ENCODE data around the gene ZNF677. TPM values are rescaled to one million over a fixed set of nuclear protein-coding genes. Genes with fewer than 3 reads are reported as not detected.
A peak's percentile ranks its signal among the peaks of the same experiment; 100 is the strongest.

The ZNF677 gene
- total and polyA plus RNA-seq, 10 of the 15 experiments (the other 5 are each of a cell fraction or from before 2014, with no cell fraction given): 0.07 to 0.68 (median 0.16) TPM; not detected in 6

- SMC1A ChIA-PET (ENCODE audit: uncharacterized antibody, unreplicated experiment): no interaction called here
- DNase-seq (ENCODE audit: low read depth, low spot score) (no peak), ATAC-seq (no peak), FAIRE-seq (no peak)
- in situ Hi-C loops (cut with MboI) (no loop called here), intact Hi-C loops (cut with micrococcal nuclease; ENCODE audit: unreplicated experiment) (no loop called here)
- H4K20me1 ChIP-seq (ENCODE audit: control insufficient read depth, insufficient read depth): no peaks in the 10 kb centered on the region
- H3K79me2 ChIP-seq (ENCODE audit: control insufficient read depth, insufficient read depth, low read length): no peaks in the 10 kb centered on the region
- no peak overlapping the region for H2AFZ ChIP-seq (ENCODE audit: control insufficient read depth, low read depth, low read length)
- 29% methylated on average over 7 of the region's 7 CpGs for WGBS (ENCODE audit: insufficient coverage, insufficient replicate concordance, low lambda C conversion rate, missing lambda C conversion rate)
- RAD21 ChIA-PET (ENCODE audit: unreplicated experiment): no interaction called here
- no peak overlapping the region for H3K4me3 ChIP-seq
- no TSS peak for BruUV-seq (replicated peaks)
- H3K4me1 ChIP-seq (ENCODE audit: control insufficient read depth, insufficient read depth, low read length): no peaks in the 10 kb centered on the region
- H3K36me3 ChIP-seq (ENCODE audit: control insufficient read depth in 2 of 2, insufficient read depth in 2 of 2, low read length in 1 of 2): no peaks in the 10 kb centered on the region
- H3K27ac ChIP-seq (ENCODE audit: control insufficient read depth, insufficient read depth): no peak overlapping the region
- TF ChIP-seq, protein P1, sequence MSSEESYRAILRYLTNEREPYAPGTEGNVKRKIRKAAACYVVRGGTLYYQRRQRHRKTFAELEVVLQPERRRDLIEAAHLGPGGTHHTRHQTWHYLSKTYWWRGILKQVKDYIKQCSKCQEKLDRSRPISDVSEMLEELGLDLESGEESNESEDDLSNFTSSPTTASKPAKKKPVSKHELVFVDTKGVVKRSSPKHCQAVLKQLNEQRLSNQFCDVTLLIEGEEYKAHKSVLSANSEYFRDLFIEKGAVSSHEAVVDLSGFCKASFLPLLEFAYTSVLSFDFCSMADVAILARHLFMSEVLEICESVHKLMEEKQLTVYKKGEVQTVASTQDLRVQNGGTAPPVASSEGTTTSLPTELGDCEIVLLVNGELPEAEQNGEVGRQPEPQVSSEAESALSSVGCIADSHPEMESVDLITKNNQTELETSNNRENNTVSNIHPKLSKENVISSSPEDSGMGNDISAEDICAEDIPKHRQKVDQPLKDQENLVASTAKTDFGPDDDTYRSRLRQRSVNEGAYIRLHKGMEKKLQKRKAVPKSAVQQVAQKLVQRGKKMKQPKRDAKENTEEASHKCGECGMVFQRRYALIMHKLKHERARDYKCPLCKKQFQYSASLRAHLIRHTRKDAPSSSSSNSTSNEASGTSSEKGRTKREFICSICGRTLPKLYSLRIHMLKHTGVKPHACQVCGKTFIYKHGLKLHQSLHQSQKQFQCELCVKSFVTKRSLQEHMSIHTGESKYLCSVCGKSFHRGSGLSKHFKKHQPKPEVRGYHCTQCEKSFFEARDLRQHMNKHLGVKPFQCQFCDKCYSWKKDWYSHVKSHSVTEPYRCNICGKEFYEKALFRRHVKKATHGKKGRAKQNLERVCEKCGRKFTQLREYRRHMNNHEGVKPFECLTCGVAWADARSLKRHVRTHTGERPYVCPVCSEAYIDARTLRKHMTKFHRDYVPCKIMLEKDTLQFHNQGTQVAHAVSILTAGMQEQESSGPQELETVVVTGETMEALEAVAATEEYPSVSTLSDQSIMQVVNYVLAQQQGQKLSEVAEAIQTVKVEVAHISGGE (CRISPR knock-in tag; IDR thresholded peaks at IDR 0.05): no peak
- 0 out of 2 replicates have a peak, but pooled peaks have one; percentile 42 for TF ChIP-seq CBX5 (IDR thresholded peaks at IDR 0.05; ENCODE audit: low read depth)
- H3K27me3 ChIP-seq (replicated peaks in 1 of 2; ENCODE audit: control insufficient read depth in 2 of 2, insufficient read depth in 2 of 2, low read length in 1 of 2): no peaks in the 10 kb centered on the region
- POLR2A ChIA-PET: no interaction called here
- peaks cover 4% of the 10 kb centered on the region; the same call in 2 of the 3 replicates for H3K9me3 ChIP-seq (replicated peaks; ENCODE audit: control insufficient read depth, insufficient read depth, low read length)
- CTCF ChIA-PET: interaction anchor here (1.6 kb wide), 1 partner anchor 10 kb away, joined by 4 read pairs; no protein-coding TSS in a partner anchor
- H3K9ac ChIP-seq (ENCODE audit: control insufficient read depth, insufficient read depth, low read length): no peak overlapping the region
- H3K4me2 ChIP-seq (ENCODE audit: control insufficient read depth, insufficient read depth): no peak overlapping the region
Measured at GRCh38 chr19:53294786-53295441, 40.2 kb upstream of the ZNF677 start.
